Right atrium auricular region (tissue), 2 donors: ENCODE results near the gene ACTL7B. TPM values are rescaled to one million over a fixed set of nuclear protein-coding genes. Genes with fewer than 3 reads are reported as not detected.

Experiments used
- DNase-seq: peaks from one replicate; pipeline ENCODE4 v3.0.0-alpha.2; 2019; ENCODE audit warnings: low spot score
- H3K27ac ChIP-seq, 2 donors: fragments of 200-600 bp; sonication (generic); 1 replicate in 1 of 2; 2 replicates in 1 of 2; pipeline ENCODE4 v1.5.1; 2016 to 2019
- H3K27me3 ChIP-seq, 2 donors: fragments of 200-600 bp; sonication (generic); one replicate each; pipeline versions ENCODE4 v1.5.1 to v1.6.0; 2017 to 2019
- H3K36me3 ChIP-seq: fragments of 200-600 bp; sonication (generic); one replicate; pipeline ENCODE4 v1.5.1; 2016
- H3K4me1 ChIP-seq, 2 donors: fragments of 200-600 bp; sonication (generic); one replicate each; pipeline versions ENCODE4 v1.5.1 to v1.6.0; 2017 to 2019
- H3K4me3 ChIP-seq, 2 donors: fragments of 200-600 bp; sonication (generic); 1 replicate in 1 of 2; 2 replicates in 1 of 2; pipeline ENCODE4 v1.5.1; 2017 to 2019; ENCODE audit warnings: mild to moderate bottlenecking in 1 of 2, moderate library complexity in 1 of 2
- H3K9me3 ChIP-seq, 2 donors: fragments of 200-600 bp; sonication (generic); one replicate each; pipeline ENCODE4 v1.5.1; 2019
- total RNA-seq, 2 donors: library from RNA; depleted of rRNA; stranded (reverse); fragments of >200 nt; gene quantifications; one replicate each; pipeline ENCODE4 v1.1.0, GENCODE V29; 2016
- TF ChIP-seq, protein P1 (sequence below), 2 donors: fragments of 200-600 bp; sonication (generic); IDR thresholded peaks; one replicate each; pipeline ENCODE4 v1.5.1; 2019; ENCODE audit warnings: antibody characterized with exemption in 2 of 2

ACTL7B gene
- total RNA-seq, 2 donors from 2014 or later, result not detected

DNA sequence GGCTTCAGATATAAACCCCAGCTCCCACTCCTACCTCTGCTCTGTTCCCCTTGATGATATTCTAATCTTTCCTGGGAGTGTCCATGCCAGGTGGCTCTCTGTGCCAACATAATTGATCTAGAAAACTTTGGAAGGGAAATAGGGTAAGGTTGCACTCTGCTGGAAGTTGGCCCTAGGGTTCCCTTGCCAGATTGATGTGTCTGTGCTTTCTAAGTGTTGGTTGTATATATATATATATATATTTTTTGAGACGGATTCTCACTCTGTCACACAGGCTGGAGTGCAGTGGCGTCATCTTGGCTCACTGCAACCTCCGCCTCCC lies 23.6 kb downstream of the ACTL7B start:
- DNase-seq, result no peak
- no peaks in the 10 kb centered on the region for H3K4me1 ChIP-seq
- no peaks in the 10 kb centered on the region for H3K36me3 ChIP-seq
- H3K4me3 ChIP-seq, result no peak overlapping the region
- no peaks in the 10 kb centered on the region for H3K27me3 ChIP-seq
- TF ChIP-seq, protein P1, sequence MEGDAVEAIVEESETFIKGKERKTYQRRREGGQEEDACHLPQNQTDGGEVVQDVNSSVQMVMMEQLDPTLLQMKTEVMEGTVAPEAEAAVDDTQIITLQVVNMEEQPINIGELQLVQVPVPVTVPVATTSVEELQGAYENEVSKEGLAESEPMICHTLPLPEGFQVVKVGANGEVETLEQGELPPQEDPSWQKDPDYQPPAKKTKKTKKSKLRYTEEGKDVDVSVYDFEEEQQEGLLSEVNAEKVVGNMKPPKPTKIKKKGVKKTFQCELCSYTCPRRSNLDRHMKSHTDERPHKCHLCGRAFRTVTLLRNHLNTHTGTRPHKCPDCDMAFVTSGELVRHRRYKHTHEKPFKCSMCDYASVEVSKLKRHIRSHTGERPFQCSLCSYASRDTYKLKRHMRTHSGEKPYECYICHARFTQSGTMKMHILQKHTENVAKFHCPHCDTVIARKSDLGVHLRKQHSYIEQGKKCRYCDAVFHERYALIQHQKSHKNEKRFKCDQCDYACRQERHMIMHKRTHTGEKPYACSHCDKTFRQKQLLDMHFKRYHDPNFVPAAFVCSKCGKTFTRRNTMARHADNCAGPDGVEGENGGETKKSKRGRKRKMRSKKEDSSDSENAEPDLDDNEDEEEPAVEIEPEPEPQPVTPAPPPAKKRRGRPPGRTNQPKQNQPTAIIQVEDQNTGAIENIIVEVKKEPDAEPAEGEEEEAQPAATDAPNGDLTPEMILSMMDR (IDR thresholded peaks at IDR 0.05), result no peak
- no peaks in the 10 kb centered on the region for H3K9me3 ChIP-seq
- H3K27ac ChIP-seq, result no peak overlapping the region

DNA sequence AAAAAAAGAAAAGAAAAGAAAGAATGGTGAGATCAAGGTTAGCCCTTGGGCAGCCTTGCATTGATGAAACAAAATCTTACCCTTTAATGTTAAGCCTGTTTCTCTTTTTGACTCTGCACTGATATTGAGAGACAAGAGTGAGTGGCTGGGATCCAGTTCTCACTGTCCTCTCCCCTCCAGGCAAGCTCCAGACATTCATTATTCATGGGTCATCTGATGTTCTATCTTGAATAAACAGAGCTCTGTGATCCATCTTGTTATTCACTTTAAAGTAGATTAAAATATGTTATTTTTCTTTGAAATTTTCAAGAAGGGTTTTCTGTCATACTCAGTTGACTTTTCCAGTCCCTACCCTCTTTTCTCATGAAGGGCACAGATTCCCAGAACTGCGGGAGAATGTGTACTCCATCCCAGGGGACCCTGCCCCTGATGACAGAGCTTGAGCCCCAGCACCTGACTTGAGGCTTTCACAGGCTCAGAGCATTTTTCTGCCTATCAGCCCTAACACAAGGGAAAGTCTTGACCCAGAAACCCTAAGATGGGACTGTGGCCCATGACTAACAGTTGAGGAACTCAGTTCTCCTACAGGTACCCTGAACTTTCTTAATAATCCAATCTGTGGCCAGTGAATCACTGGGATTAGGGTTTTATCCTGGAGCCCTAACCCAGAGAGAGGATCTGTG lies 24.1 kb downstream of the ACTL7B start:
- Histone ChIP-seq H3K9me3 (no peaks in the 10 kb centered on the region), H3K27ac (no peak overlapping the region), H3K4me1 (no peaks in the 10 kb centered on the region), H3K36me3 (no peaks in the 10 kb centered on the region), H3K27me3 (no peaks in the 10 kb centered on the region), H3K4me3 (no peak overlapping the region)
- TF ChIP-seq, protein P1 (IDR thresholded peaks at IDR 0.05), result no peak
- DNase-seq, result no peak

GRCh38 chr9:108830272-108830671 lies 25.5 kb downstream of the ACTL7B start:
- no peaks in the 10 kb centered on the region for H3K4me1 ChIP-seq
- H3K4me3 ChIP-seq, result no peak overlapping the region
- H3K27me3 ChIP-seq, result no peaks in the 10 kb centered on the region
- H3K9me3 ChIP-seq, result no peaks in the 10 kb centered on the region
- H3K27ac ChIP-seq, result no peak overlapping the region
- no peak for DNase-seq
- no peaks in the 10 kb centered on the region for H3K36me3 ChIP-seq
- TF ChIP-seq, protein P1 (IDR thresholded peaks at IDR 0.05), result no peak

- Histone ChIP-seq H3K27me3 (no peaks in the 10 kb centered on the region), H3K4me1 (no peaks in the 10 kb centered on the region), H3K4me3 (no peak overlapping the region), H3K9me3 (peaks cover 0 to 5% of the 10 kb centered on the region in 2 donors), H3K27ac (no peak overlapping the region), H3K36me3 (no peaks in the 10 kb centered on the region)
- no peak for DNase-seq
- TF ChIP-seq, protein P1 (IDR thresholded peaks at IDR 0.05), result no peak
These were observed 32.0 kb downstream of the ACTL7B start for GRCh38 chr9:108823829-108824228.

GRCh38 chr9:108816037-108816436 lies 39.7 kb downstream of the ACTL7B start:
- Histone ChIP-seq H3K9me3 (no peaks in the 10 kb centered on the region), H3K27me3 (no peaks in the 10 kb centered on the region), H3K36me3 (no peaks in the 10 kb centered on the region), H3K27ac (no peak overlapping the region), H3K4me3 (no peak overlapping the region), H3K4me1 (no peaks in the 10 kb centered on the region)
- TF ChIP-seq, protein P1 (IDR thresholded peaks at IDR 0.05), result no peak
- no peak for DNase-seq

DNA sequence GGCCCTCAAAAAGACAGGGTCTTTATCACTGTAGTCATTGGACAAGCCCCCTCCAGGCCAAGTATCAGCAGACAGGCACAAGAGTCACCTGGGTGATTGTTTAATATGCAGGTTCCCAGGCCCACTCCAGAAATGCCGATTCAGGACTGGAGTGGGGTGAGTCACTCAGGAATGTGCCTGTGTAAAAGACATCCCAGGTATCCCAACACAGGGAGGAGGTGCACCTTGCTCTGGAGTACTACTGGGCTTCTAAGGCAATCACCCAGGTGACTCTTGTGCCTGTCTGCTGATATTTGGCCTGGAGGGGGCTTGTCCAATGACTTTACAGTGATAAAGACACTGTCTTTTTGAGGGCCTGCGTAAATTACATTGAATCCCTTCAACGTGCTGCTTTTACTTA lies 40.6 kb downstream of the ACTL7B start:
- no peaks in the 10 kb centered on the region for H3K27me3 ChIP-seq
- H3K4me1 ChIP-seq, result no peaks in the 10 kb centered on the region
- H3K27ac ChIP-seq, result no peak overlapping the region
- H3K9me3 ChIP-seq, result no peaks in the 10 kb centered on the region
- H3K4me3 ChIP-seq, result no peak overlapping the region
- DNase-seq, result no peak
- no peaks in the 10 kb centered on the region for H3K36me3 ChIP-seq
- TF ChIP-seq, protein P1 (IDR thresholded peaks at IDR 0.05), result no peak
